ENCODE data around the gene CPNE7.

Gene CPNE7

GRCh38 chr16:89581045-89581695 lies 5.6 kb downstream of the CPNE7 start:
- Histone ChIP-seq H4K20me1 (ENCODE audit: insufficient read depth, low read length) (no peaks in the 10 kb centered on the region), H3K79me2 (ENCODE audit: low read length) (peaks cover 14% of the 10 kb centered on the region), H3K27me3 (ENCODE audit: low read depth, low read length) (no peaks in the 10 kb centered on the region), H3K4me1 (ENCODE audit: low read length) (peaks cover 4% of the 10 kb centered on the region; the same call in 1 of the 2 replicates), H3K9me3 (ENCODE audit: insufficient read depth, low read length) (no peaks in the 10 kb centered on the region), H3K9ac (ENCODE audit: low read length) (no peak overlapping the region), H3K27ac (ENCODE audit: low read length) (no peak overlapping the region), H3K4me3 (ENCODE audit: low read length) (no peak overlapping the region), H3K4me2 (ENCODE audit: low read length) (no peak overlapping the region), H3K36me3 (replicated peaks; ENCODE audit: low read depth, low read length) (peaks cover 9% of the 10 kb centered on the region), H2AFZ (ENCODE audit: low read depth, low read length) (no peak overlapping the region)
- TF ChIP-seq EZH2phosphoT487 (IDR thresholded peaks at IDR 0.05; ENCODE audit: low read depth) (no peak), CTCF (IDR thresholded peaks at IDR 0.05; ENCODE audit: low read depth, low read length) (no peak)

- no peaks in the 10 kb centered on the region for H4K20me1 ChIP-seq (ENCODE audit: insufficient read depth, low read length)
- TF ChIP-seq EZH2phosphoT487 (IDR thresholded peaks at IDR 0.05; ENCODE audit: low read depth) (no peak), CTCF (IDR thresholded peaks at IDR 0.05; ENCODE audit: low read depth, low read length) (no peak)
- no peaks in the 10 kb centered on the region for H3K27me3 ChIP-seq (ENCODE audit: low read depth, low read length)
- H3K4me2 ChIP-seq (ENCODE audit: low read length), result no peak overlapping the region
- no peak overlapping the region for H3K4me3 ChIP-seq (ENCODE audit: low read length)
- no peaks in the 10 kb centered on the region for H3K4me1 ChIP-seq (ENCODE audit: low read length)
- H3K36me3 ChIP-seq (replicated peaks; ENCODE audit: low read depth, low read length), result peaks cover 15% of the 10 kb centered on the region
- no peak overlapping the region for H2AFZ ChIP-seq (ENCODE audit: low read depth, low read length)
- no peak overlapping the region for H3K27ac ChIP-seq (ENCODE audit: low read length)
- no peak overlapping the region for H3K9ac ChIP-seq (ENCODE audit: low read length)
- H3K9me3 ChIP-seq (ENCODE audit: insufficient read depth, low read length), result no peaks in the 10 kb centered on the region
- peaks cover 6% of the 10 kb centered on the region for H3K79me2 ChIP-seq (ENCODE audit: low read length)
Measured at GRCh38 chr16:89581861-89582563, 6.5 kb downstream of the CPNE7 start.

- no peaks in the 10 kb centered on the region for H3K9me3 ChIP-seq (ENCODE audit: insufficient read depth, low read length)
- H3K27ac ChIP-seq (ENCODE audit: low read length), result no peak overlapping the region
- no peak overlapping the region for H2AFZ ChIP-seq (ENCODE audit: low read depth, low read length)
- peaks cover 18% of the 10 kb centered on the region for H3K36me3 ChIP-seq (replicated peaks; ENCODE audit: low read depth, low read length)
- no peaks in the 10 kb centered on the region for H3K27me3 ChIP-seq (ENCODE audit: low read depth, low read length)
- no peaks in the 10 kb centered on the region for H4K20me1 ChIP-seq (ENCODE audit: insufficient read depth, low read length)
- H3K9ac ChIP-seq (ENCODE audit: low read length), result no peak overlapping the region
- TF ChIP-seq CTCF (IDR thresholded peaks at IDR 0.05; ENCODE audit: low read depth, low read length) (no peak), EZH2phosphoT487 (IDR thresholded peaks at IDR 0.05; ENCODE audit: low read depth) (no peak)
- no peak overlapping the region for H3K4me2 ChIP-seq (ENCODE audit: low read length)
- H3K79me2 ChIP-seq (ENCODE audit: low read length), result no peaks in the 10 kb centered on the region
- no peak overlapping the region for H3K4me3 ChIP-seq (ENCODE audit: low read length)
- H3K4me1 ChIP-seq (ENCODE audit: low read length), result no peaks in the 10 kb centered on the region
Measured at GRCh38 chr16:89582614-89583196, 7.1 kb downstream of the CPNE7 start.

- Histone ChIP-seq H3K27me3 (ENCODE audit: low read depth, low read length) (no peaks in the 10 kb centered on the region), H3K36me3 (replicated peaks; ENCODE audit: low read depth, low read length) (peaks cover 22% of the 10 kb centered on the region), H4K20me1 (ENCODE audit: insufficient read depth, low read length) (no peaks in the 10 kb centered on the region), H3K4me3 (ENCODE audit: low read length) (no peak overlapping the region), H3K9ac (ENCODE audit: low read length) (no peak overlapping the region), H2AFZ (ENCODE audit: low read depth, low read length) (no peak overlapping the region), H3K4me1 (ENCODE audit: low read length) (no peaks in the 10 kb centered on the region), H3K27ac (ENCODE audit: low read length) (no peak overlapping the region), H3K4me2 (ENCODE audit: low read length) (no peak overlapping the region), H3K79me2 (ENCODE audit: low read length) (no peaks in the 10 kb centered on the region), H3K9me3 (ENCODE audit: insufficient read depth, low read length) (no peaks in the 10 kb centered on the region)
- TF ChIP-seq CTCF (IDR thresholded peaks at IDR 0.05; ENCODE audit: low read depth, low read length), result no peak
- no peak for TF ChIP-seq EZH2phosphoT487 (IDR thresholded peaks at IDR 0.05; ENCODE audit: low read depth)
Measured at GRCh38 chr16:89583197-89583894, 7.8 kb downstream of the CPNE7 start.
